ENCODE measurements around the gene FGF13.

The FGF13 gene

DNA sequence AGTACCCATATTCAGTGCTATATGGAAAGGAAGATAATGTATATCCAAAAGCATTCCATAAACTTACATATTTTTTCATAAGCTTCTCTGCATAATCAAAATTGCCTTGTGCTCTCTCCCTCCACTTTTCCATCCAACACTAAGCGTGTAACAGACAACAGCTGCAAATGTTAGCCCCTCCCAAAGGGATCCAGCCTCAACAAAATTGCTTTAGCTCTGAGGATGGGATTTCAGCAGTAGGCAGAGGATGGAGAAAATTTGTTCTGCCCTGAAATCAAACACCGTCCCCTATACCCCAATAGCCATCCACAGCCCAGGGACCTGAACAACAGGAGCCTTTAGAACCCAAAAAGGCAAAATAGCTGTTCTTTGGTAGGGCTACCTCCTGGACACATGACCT lies 28.8 kb upstream of the FGF13 start:
- TF ChIP-seq, protein P1, sequence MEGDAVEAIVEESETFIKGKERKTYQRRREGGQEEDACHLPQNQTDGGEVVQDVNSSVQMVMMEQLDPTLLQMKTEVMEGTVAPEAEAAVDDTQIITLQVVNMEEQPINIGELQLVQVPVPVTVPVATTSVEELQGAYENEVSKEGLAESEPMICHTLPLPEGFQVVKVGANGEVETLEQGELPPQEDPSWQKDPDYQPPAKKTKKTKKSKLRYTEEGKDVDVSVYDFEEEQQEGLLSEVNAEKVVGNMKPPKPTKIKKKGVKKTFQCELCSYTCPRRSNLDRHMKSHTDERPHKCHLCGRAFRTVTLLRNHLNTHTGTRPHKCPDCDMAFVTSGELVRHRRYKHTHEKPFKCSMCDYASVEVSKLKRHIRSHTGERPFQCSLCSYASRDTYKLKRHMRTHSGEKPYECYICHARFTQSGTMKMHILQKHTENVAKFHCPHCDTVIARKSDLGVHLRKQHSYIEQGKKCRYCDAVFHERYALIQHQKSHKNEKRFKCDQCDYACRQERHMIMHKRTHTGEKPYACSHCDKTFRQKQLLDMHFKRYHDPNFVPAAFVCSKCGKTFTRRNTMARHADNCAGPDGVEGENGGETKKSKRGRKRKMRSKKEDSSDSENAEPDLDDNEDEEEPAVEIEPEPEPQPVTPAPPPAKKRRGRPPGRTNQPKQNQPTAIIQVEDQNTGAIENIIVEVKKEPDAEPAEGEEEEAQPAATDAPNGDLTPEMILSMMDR (conservative IDR thresholded peaks at IDR 0.05), result no peak
- no peak overlapping the region for H3K27ac ChIP-seq

DNA sequence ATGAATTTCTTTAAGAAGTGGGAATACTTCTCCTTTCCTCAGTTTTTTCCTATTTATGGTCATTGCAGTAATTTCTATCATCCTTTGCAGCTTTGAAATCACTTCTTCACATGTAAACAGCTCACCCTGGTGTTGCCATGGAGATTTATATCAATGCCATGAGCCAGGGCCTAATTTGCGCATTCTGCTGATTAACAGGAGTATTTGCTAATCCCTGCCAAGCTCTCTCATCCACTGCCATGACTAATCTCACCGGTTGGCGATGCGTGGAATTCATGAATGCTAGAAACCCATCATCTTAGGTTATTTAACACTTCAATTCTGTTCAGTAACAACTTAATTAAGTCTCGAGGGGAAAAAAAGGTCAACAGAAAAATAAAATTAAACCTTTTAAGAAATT lies 11.8 kb upstream of the FGF13 start:
- TF ChIP-seq, protein P1 (conservative IDR thresholded peaks at IDR 0.05), result no peak
- no peak overlapping the region for H3K27ac ChIP-seq

DNA sequence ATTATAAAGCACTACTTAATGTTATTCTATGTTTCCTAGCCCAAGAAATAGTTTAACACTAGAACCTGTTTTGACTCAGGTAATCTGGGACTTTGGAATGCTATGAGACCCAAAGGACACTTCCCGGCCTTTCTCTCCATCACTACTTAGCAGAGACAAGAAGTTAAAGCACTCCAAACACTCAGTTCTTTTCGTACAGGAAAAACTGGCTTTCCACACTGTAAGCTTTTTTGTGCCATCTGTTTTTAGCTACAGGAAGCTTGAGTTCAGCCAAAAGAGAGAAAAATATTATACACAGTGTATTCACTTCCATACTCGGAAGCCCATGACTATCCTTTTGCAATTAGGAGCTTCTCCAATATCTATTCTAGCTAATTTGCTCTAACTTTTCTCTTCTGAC lies 7.9 kb upstream of the FGF13 start:
- H3K27ac ChIP-seq, result no peak overlapping the region
- TF ChIP-seq, protein P1 (conservative IDR thresholded peaks at IDR 0.05), result no peak

DNA sequence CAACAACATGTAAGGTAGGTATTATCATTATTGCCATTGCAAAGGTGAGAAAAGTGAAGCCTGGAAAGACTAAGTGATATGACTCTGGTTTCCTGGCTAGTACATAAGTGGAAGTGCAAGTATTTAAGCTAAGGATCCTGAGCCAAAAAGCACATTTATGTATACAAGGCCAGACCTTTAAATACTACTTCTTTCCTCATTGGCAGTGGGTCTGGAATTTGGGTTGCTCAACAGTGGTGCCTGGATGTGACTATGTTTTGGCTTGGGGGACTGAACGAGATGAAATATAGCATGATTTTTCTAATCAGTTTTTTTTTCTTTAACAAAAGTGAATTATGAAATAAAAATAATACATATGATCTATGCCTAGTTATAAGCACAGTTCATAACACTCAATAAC lies 7.4 kb upstream of the FGF13 start:
- no peak overlapping the region for H3K27ac ChIP-seq
- TF ChIP-seq, protein P1 (conservative IDR thresholded peaks at IDR 0.05), result no peak

DNA sequence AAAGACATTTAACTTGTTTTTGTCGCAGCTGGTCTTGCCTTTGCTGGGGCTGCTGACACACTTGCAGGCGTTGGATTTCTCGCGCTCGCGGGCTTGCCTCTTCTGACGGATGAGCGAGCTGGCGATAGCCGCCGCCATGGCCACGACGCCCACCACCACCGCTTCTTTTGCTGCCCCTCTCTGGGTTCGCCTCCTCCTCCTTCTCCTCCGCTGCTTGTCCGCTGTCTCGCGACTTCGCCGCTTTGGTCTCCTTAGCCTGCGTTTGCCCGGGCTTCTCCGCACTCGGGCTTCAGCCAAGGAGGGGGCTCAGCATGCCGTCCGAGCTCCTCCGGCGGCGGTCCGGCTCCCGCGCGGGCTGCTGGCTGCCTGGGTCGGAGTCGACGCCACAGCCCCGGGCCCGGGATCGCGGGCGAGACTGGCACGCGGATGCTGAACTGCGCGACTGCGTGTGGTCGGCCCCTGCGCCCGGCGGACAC lies 613 bp downstream of the FGF13 start:
- TF ChIP-seq, protein P1 (conservative IDR thresholded peaks at IDR 0.05), result no peak
- no peak overlapping the region for H3K27ac ChIP-seq

DNA sequence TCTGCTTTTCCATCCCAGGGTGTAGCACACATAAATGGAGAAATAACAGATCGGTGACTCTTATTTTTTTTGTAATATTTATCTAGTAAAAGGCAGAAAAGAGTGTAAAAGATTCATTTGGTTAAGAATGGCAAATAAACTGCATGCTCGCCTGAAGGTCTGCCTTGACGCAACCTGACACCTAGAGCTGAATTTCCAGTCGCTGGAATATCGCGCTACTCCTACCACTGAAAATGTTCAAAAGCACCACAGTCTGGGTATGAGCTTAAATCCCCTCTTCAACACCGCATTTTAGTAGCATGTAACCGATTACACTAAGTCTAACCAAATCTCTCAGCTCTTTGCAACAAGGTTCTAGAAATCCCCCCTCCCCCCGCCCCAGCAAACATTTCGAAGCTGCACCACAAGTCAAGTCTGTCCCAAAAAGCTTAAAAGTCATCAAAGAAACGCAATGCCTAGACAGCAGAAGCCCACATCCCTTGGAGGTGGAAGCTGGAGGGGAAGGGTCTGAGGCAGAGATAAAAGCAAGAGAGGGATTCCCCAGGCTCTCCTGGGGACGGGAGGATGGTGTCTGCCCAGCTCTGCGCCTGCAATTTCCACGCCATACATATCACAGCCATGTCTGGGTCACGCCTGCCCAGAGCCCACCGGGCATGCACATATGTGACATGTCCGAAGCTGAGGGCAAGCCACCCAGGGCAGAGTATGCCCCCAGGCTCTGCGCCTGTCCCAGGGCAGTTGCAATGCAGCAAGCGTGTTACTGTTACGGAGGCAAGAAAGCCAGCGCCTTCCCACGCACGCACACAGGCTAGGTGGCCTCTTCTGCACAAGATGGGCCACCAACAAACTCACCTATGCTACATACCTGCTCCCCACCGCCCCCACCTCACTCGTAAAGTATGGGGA lies 1.4 kb downstream of the FGF13 start:
- H3K27ac ChIP-seq, result no peak overlapping the region
- TF ChIP-seq, protein P1 (conservative IDR thresholded peaks at IDR 0.05), result no peak

DNA sequence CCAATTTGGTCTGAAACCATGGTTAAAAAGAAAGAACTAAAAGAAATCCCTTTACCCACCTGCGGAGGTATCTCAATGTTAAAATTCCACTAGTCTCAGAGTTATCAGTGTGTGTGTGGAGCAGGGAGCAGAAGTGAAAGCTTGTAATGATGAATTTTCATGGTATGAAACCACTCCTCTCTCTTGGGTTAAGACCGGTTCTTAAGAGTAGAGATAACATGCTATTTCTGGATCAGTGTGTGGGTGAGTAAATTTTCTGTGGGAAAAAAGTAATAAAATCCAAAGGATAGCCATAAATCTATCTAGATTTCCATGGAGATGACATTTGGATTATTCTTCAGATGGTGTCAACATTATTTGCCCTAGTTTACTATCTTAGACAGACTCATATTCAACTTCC lies 3.2 kb downstream of the FGF13 start:
- H3K27ac ChIP-seq, result no peak overlapping the region
- TF ChIP-seq, protein P1 (conservative IDR thresholded peaks at IDR 0.05), result no peak
